ENCODE results near the gene GADL1.

- TF ChIP-seq POLR2A (IDR thresholded peaks at IDR 0.05; ENCODE audit: low read length): no peak
- no peak for TF ChIP-seq GATA1 (IDR thresholded peaks at IDR 0.05; ENCODE audit: low read depth, low read length)
Observed at GRCh38 chr3:30770387-30770786, 124.1 kb downstream of the GADL1 start.
